ENCODE data around the gene INSR.
"Not testable (repeated sequence)": the region's sequence is repeated elsewhere in the genome, so short reads cannot be mapped to it uniquely, and the experiment has no call there.

Gene INSR

GRCh38 chr19:7226739-7227138 is 67.5 kb downstream of the INSR start:
- Mint-ChIP-seq H3K9me3 (no peaks in the 10 kb centered on the region), H3K36me3 (ENCODE audit: low read depth) (no peaks in the 10 kb centered on the region)

GRCh38 chr19:7225741-7226140 is 68.5 kb downstream of the INSR start:
- Mint-ChIP-seq H3K4me3 (no peak overlapping the region), H3K27ac (no peak overlapping the region), H3K36me3 (ENCODE audit: low read depth) (no peaks in the 10 kb centered on the region), H3K27me3 (peaks cover 7% of the 10 kb centered on the region), H3K9me3 (no peaks in the 10 kb centered on the region), H3K4me1 (ENCODE audit: low read depth) (peaks cover 8% of the 10 kb centered on the region)

More at GRCh38 chr19:7226739-7227138, 67.5 kb downstream of the INSR start:
- Mint-ChIP-seq H3K4me1 (ENCODE audit: low read depth) (peaks cover 8% of the 10 kb centered on the region), H3K27ac (no peak overlapping the region), H3K4me3 (no peak overlapping the region), H3K27me3 (peaks cover 7% of the 10 kb centered on the region)

GRCh38 chr19:7224995-7225394 is 69.2 kb downstream of the INSR start:
- H3K27me3 Mint-ChIP-seq = peaks cover 7% of the 10 kb centered on the region
- H3K9me3 Mint-ChIP-seq = no peaks in the 10 kb centered on the region
- no peak overlapping the region for H3K4me3 Mint-ChIP-seq
- H3K27ac Mint-ChIP-seq = no peak overlapping the region
- H3K4me1 Mint-ChIP-seq (ENCODE audit: low read depth) = peaks cover 8% of the 10 kb centered on the region
- H3K36me3 Mint-ChIP-seq (ENCODE audit: low read depth) = no peaks in the 10 kb centered on the region

- Mint-ChIP-seq H3K4me1 (ENCODE audit: low read depth) (peaks cover 8% of the 10 kb centered on the region), H3K27me3 (peaks cover 7% of the 10 kb centered on the region), H3K4me3 (no peak overlapping the region), H3K36me3 (ENCODE audit: low read depth) (no peaks in the 10 kb centered on the region), H3K27ac (no peak overlapping the region), H3K9me3 (no peaks in the 10 kb centered on the region)
Measured at GRCh38 chr19:7224209-7224686, 70.0 kb downstream of the INSR start.

GRCh38 chr19:7223429-7223828 is 70.8 kb downstream of the INSR start:
- Mint-ChIP-seq H3K27me3 (peaks cover 7% of the 10 kb centered on the region), H3K36me3 (ENCODE audit: low read depth) (no peaks in the 10 kb centered on the region), H3K27ac (no peak overlapping the region), H3K4me3 (no peak overlapping the region), H3K9me3 (no peaks in the 10 kb centered on the region), H3K4me1 (ENCODE audit: low read depth) (peaks cover 8% of the 10 kb centered on the region)

- H3K4me3 Mint-ChIP-seq = no peak overlapping the region
- peaks cover 30% of the 10 kb centered on the region for H3K4me1 Mint-ChIP-seq (ENCODE audit: low read depth)
- no peaks in the 10 kb centered on the region for H3K9me3 Mint-ChIP-seq
- H3K27me3 Mint-ChIP-seq = no peaks in the 10 kb centered on the region
- H3K36me3 Mint-ChIP-seq (ENCODE audit: low read depth) = no peaks in the 10 kb centered on the region
- no peak overlapping the region for H3K27ac Mint-ChIP-seq
Measured at GRCh38 chr19:7219056-7219455, 75.2 kb downstream of the INSR start.

GRCh38 chr19:7217861-7218260 is 76.4 kb downstream of the INSR start:
- Mint-ChIP-seq H3K4me1 (ENCODE audit: low read depth) (peaks cover 39% of the 10 kb centered on the region), H3K27me3 (no peaks in the 10 kb centered on the region), H3K36me3 (ENCODE audit: low read depth) (no peaks in the 10 kb centered on the region), H3K9me3 (no peaks in the 10 kb centered on the region), H3K4me3 (no peak overlapping the region), H3K27ac (no peak overlapping the region)

- Mint-ChIP-seq H3K9me3 (no peaks in the 10 kb centered on the region), H3K4me3 (no peak overlapping the region), H3K36me3 (ENCODE audit: low read depth) (no peaks in the 10 kb centered on the region), H3K27ac (no peak overlapping the region), H3K4me1 (ENCODE audit: low read depth) (peaks cover 39% of the 10 kb centered on the region), H3K27me3 (no peaks in the 10 kb centered on the region)
Measured at GRCh38 chr19:7216373-7216902, 77.8 kb downstream of the INSR start.

GRCh38 chr19:7215176-7215575 is 79.0 kb downstream of the INSR start:
- Mint-ChIP-seq H3K27me3 (no peaks in the 10 kb centered on the region), H3K27ac (no peak overlapping the region), H3K36me3 (ENCODE audit: low read depth) (no peaks in the 10 kb centered on the region), H3K9me3 (no peaks in the 10 kb centered on the region), H3K4me1 (ENCODE audit: low read depth) (peaks cover 39% of the 10 kb centered on the region), H3K4me3 (no peak overlapping the region)

- no peak overlapping the region for H3K4me3 Mint-ChIP-seq
- H3K36me3 Mint-ChIP-seq (ENCODE audit: low read depth) = no peaks in the 10 kb centered on the region
- H3K4me1 Mint-ChIP-seq (ENCODE audit: low read depth) = peaks cover 42% of the 10 kb centered on the region
- no peaks in the 10 kb centered on the region for H3K27me3 Mint-ChIP-seq
- no peaks in the 10 kb centered on the region for H3K9me3 Mint-ChIP-seq
- H3K27ac Mint-ChIP-seq = no peak overlapping the region
Measured at GRCh38 chr19:7214324-7215089, 79.7 kb downstream of the INSR start.

- Mint-ChIP-seq H3K4me1 (ENCODE audit: low read depth) (peaks cover 42% of the 10 kb centered on the region), H3K36me3 (ENCODE audit: low read depth) (no peaks in the 10 kb centered on the region)
Measured at GRCh38 chr19:7213628-7214323, 80.4 kb downstream of the INSR start.

GRCh38 chr19:7211191-7211951 is 82.8 kb downstream of the INSR start:
- H3K27me3 Mint-ChIP-seq = no peaks in the 10 kb centered on the region
- no peak overlapping the region for H3K27ac Mint-ChIP-seq
- H3K9me3 Mint-ChIP-seq = no peaks in the 10 kb centered on the region
- H3K36me3 Mint-ChIP-seq (ENCODE audit: low read depth) = no peaks in the 10 kb centered on the region
- H3K4me1 Mint-ChIP-seq (ENCODE audit: low read depth) = peaks cover 42% of the 10 kb centered on the region
- no peak overlapping the region for H3K4me3 Mint-ChIP-seq

More at GRCh38 chr19:7213628-7214323, 80.4 kb downstream of the INSR start:
- H3K27me3 Mint-ChIP-seq = no peaks in the 10 kb centered on the region
- H3K27ac Mint-ChIP-seq = peak overlapping the region; percentile 42
- H3K9me3 Mint-ChIP-seq = no peaks in the 10 kb centered on the region
- no peak overlapping the region for H3K4me3 Mint-ChIP-seq

- no peak overlapping the region for H3K4me3 Mint-ChIP-seq
- no peaks in the 10 kb centered on the region for H3K36me3 Mint-ChIP-seq (ENCODE audit: low read depth)
- no peaks in the 10 kb centered on the region for H3K27me3 Mint-ChIP-seq
- H3K27ac Mint-ChIP-seq = no peak overlapping the region
- peaks cover 34% of the 10 kb centered on the region for H3K4me1 Mint-ChIP-seq (ENCODE audit: low read depth)
- H3K9me3 Mint-ChIP-seq = no peaks in the 10 kb centered on the region
Measured at GRCh38 chr19:7210359-7210758, 83.9 kb downstream of the INSR start.

GRCh38 chr19:7209597-7210325 is 84.5 kb downstream of the INSR start:
- not testable (repeated sequence) for H3K36me3 Mint-ChIP-seq (ENCODE audit: low read depth); H3K9me3 Mint-ChIP-seq; H3K27me3 Mint-ChIP-seq; H3K27ac Mint-ChIP-seq; H3K4me3 Mint-ChIP-seq
- H3K4me1 Mint-ChIP-seq (ENCODE audit: low read depth) = peaks cover 29% of the 10 kb centered on the region
